ENCODE results near the gene NFKBIE. TPM values are rescaled to one million over a fixed set of nuclear protein-coding genes. Genes with fewer than 3 reads are reported as not detected.

NFKBIE gene
- total and polyA plus RNA-seq, 9 of the 15 experiments (the other 6 are each of a cell fraction or from before 2014, with no cell fraction given), result 2.1 to 16.4 (median 11.7) TPM

DNA sequence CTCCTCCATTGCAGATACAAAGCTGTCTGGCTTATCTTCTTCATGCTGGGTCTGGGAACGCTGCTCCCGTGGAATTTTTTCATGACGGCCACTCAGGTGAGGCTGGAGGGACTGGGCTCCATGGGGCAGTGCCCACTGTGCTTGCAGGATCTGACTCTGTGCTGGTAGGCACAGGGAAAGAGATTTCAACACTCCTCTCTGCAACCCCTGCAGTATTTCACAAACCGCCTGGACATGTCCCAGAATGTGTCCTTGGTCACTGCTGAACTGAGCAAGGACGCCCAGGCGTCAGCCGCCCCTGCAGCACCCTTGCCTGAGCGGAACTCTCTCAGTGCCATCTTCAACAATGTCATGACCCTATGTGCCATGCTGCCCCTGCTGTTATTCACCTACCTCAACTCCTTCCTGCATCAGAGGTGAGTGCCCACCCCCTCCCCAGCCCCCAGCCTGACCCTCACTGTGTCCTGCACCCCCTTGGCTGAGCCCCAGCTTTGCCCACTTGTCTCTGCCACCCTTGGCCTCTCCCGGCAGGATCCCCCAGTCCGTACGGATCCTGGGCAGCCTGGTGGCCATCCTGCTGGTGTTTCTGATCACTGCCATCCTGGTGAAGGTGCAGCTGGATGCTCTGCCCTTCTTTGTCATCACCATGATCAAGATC, 35.8 kb downstream of the NFKBIE start:
- TF ChIP-seq MAZ (CRISPR knock-in tag; conservative IDR thresholded peaks at IDR 0.05 in 1 of 2, IDR thresholded peaks at IDR 0.05 in 1 of 2), result no peak
- TF ChIP-seq RBM15 (IDR thresholded peaks at IDR 0.05; ENCODE audit: insufficient read depth, low read length), result no peak
- TF ChIP-seq SRSF1 (IDR thresholded peaks at IDR 0.05; ENCODE audit: low read depth, low read length), result no peak
- no peak for TF ChIP-seq HDGF (IDR thresholded peaks at IDR 0.05)
- TF ChIP-seq ILF3 (IDR thresholded peaks at IDR 0.05; ENCODE audit: borderline replicate concordance), result no peak
- no peak for TF ChIP-seq SRSF7 (optimal IDR thresholded peaks at IDR 0.05; ENCODE audit: low read depth, low read length)
- TF ChIP-seq U2AF2 (optimal IDR thresholded peaks at IDR 0.05; ENCODE audit: low read depth, low read length), result no peak
- TF ChIP-seq KAT8 (IDR thresholded peaks at IDR 0.05; ENCODE audit: low read depth), result no peak
- no peak for TF ChIP-seq STAT5B (CRISPR knock-in tag; IDR thresholded peaks at IDR 0.05)
- TF ChIP-seq FOS (IDR thresholded peaks at IDR 0.05; ENCODE audit: extremely low read depth, insufficient read length), result no peak
- TF ChIP-seq, protein P1, sequence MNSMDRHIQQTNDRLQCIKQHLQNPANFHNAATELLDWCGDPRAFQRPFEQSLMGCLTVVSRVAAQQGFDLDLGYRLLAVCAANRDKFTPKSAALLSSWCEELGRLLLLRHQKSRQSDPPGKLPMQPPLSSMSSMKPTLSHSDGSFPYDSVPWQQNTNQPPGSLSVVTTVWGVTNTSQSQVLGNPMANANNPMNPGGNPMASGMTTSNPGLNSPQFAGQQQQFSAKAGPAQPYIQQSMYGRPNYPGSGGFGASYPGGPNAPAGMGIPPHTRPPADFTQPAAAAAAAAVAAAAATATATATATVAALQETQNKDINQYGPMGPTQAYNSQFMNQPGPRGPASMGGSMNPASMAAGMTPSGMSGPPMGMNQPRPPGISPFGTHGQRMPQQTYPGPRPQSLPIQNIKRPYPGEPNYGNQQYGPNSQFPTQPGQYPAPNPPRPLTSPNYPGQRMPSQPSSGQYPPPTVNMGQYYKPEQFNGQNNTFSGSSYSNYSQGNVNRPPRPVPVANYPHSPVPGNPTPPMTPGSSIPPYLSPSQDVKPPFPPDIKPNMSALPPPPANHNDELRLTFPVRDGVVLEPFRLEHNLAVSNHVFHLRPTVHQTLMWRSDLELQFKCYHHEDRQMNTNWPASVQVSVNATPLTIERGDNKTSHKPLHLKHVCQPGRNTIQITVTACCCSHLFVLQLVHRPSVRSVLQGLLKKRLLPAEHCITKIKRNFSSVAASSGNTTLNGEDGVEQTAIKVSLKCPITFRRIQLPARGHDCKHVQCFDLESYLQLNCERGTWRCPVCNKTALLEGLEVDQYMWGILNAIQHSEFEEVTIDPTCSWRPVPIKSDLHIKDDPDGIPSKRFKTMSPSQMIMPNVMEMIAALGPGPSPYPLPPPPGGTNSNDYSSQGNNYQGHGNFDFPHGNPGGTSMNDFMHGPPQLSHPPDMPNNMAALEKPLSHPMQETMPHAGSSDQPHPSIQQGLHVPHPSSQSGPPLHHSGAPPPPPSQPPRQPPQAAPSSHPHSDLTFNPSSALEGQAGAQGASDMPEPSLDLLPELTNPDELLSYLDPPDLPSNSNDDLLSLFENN (IDR thresholded peaks at IDR 0.05; ENCODE audit: low read depth in 2 of 2, low read length in 2 of 2), result no peak
- H3K9me3 ChIP-seq (replicated peaks; ENCODE audit: control insufficient read depth, insufficient read depth, low read depth, low read length), result no peaks in the 10 kb centered on the region
- H3K9me1 ChIP-seq (ENCODE audit: control insufficient read depth, insufficient read depth, low read length), result peaks cover 6% of the 10 kb centered on the region
- no peak overlapping the region for H3K27ac ChIP-seq (ENCODE audit: extremely low read depth, low read depth, low read length)
- POLR2A ChIA-PET, result interaction anchor here (0.6 to 6.5 kb wide), 5 partner anchors 15 to 80 kb away, joined by 3 to 104 read pairs (median 4); partner anchors contain the start of gene HSP90AB1
- no peak overlapping the region for H3K4me2 ChIP-seq (ENCODE audit: insufficient read depth, low read length)
- H4K20me1 ChIP-seq (replicated peaks; ENCODE audit: control insufficient read depth, insufficient read depth, low read length), result peaks cover 3% of the 10 kb centered on the region; the same call in 1 of the 2 replicates
- 93% methylated on average over 11 of the region's 11 CpGs for WGBS (ENCODE audit: insufficient coverage, low coverage, missing lambda C conversion rate)
- no peaks in the 10 kb centered on the region for H3K27me3 ChIP-seq (ENCODE audit: control insufficient read depth in 2 of 2, insufficient read depth in 2 of 2, low read length in 2 of 2)
- CTCF ChIA-PET (ENCODE audit: low intra/inter-chr PET ratio), result no interaction called here
- intact Hi-C loops (cut with micrococcal nuclease), result loop anchor here (10.0 kb wide), 1 partner anchor 595 kb away; the partner anchor contains the start of gene MAD2L1BP
- DNase-seq (ENCODE audit: extremely low read depth in 1 of 4, low spot score in 3 of 4), result no peak
- in situ Hi-C loops (cut with MboI), result no loop called here
- FAIRE-seq, result no peak
- H3K4me1 ChIP-seq (replicated peaks in 1 of 2; ENCODE audit: control insufficient read depth in 2 of 2, insufficient read depth in 2 of 2, low read length in 2 of 2), result peaks cover 36 to 65% of the 10 kb centered on the region in 2 experiments
- no peak overlapping the region for H3K4me3 ChIP-seq
- peaks cover 75% of the 10 kb centered on the region for H3K36me3 ChIP-seq (ENCODE audit: control insufficient read depth, insufficient read depth, low read length)
- H3K9ac ChIP-seq (ENCODE audit: insufficient read depth in 1 of 2, low read depth in 2 of 2, low read length in 2 of 2), result peak overlapping the region in 1 of 2 experiments; percentile 60; a peak in 1 of 4 replicates
- no peak overlapping the region for H2AFZ ChIP-seq (ENCODE audit: low read depth, low read length)
- ATAC-seq, result no peak
- H3K79me2 ChIP-seq (ENCODE audit: control insufficient read depth, insufficient read depth, low read length), result peaks cover 42% of the 10 kb centered on the region
- no TSS peak for BruUV-seq (replicated peaks)
